GDM1 (cell line): Measurements from ENCODE around the gene ITIH2.
"Not testable (repeated sequence)": the region's sequence is repeated elsewhere in the genome, so short reads cannot be mapped to it uniquely, and the experiment has no call there.

Experiments
- DNase-seq: peaks from one replicate; lab custom pipeline; 2025; lab: John Stamatoyannopoulos, UW

The ITIH2 gene

GRCh38 chr10:7703140-7703539 is at the start of gene ITIH2:
TSS of gene ITIH2 (plus strand) at chr10:7703316. CDS start at chr10:7703435, 119 bp downstream.
- no peak for DNase-seq

- DNase-seq, result not testable (repeated sequence)
Observed at GRCh38 chr10:7657079-7657478, 46.0 kb upstream of the ITIH2 start.

GRCh38 chr10:7657552-7657951 is 45.6 kb upstream of the ITIH2 start:
- DNase-seq, result no peak

- no peak for DNase-seq
Observed at GRCh38 chr10:7659560-7659959, 43.6 kb upstream of the ITIH2 start.

GRCh38 chr10:7662522-7662921 is 40.6 kb upstream of the ITIH2 start:
- DNase-seq, result no peak

- no peak for DNase-seq
Observed at GRCh38 chr10:7664707-7665106, 38.4 kb upstream of the ITIH2 start.

- no peak for DNase-seq
Observed at GRCh38 chr10:7665767-7666166, 37.3 kb upstream of the ITIH2 start.

- DNase-seq, result no peak
Observed at GRCh38 chr10:7666253-7667023, 36.7 kb upstream of the ITIH2 start, which contains the start of gene ITIH5. TSS of gene ITIH5 (minus strand) at chr10:7666966. CDS start at chr10:7666892, 74 bp downstream.

- DNase-seq, result no peak
Observed at GRCh38 chr10:7667262-7668141, 35.6 kb upstream of the ITIH2 start.

GRCh38 chr10:7670157-7670556 is 33.0 kb upstream of the ITIH2 start:
- DNase-seq, result no peak

- DNase-seq, result no peak
Observed at GRCh38 chr10:7672341-7673134, 30.6 kb upstream of the ITIH2 start.

GRCh38 chr10:7679256-7679655 is 23.9 kb upstream of the ITIH2 start:
- DNase-seq, result no peak

GRCh38 chr10:7680078-7680477 is 23.0 kb upstream of the ITIH2 start:
- DNase-seq, result not testable (repeated sequence)

GRCh38 chr10:7686351-7687171 is 16.6 kb upstream of the ITIH2 start:
- no peak for DNase-seq

GRCh38 chr10:7687228-7687907 is 15.7 kb upstream of the ITIH2 start:
- peak; percentile 75 for DNase-seq

GRCh38 chr10:7689591-7689990 is 13.5 kb upstream of the ITIH2 start:
- DNase-seq, result no peak

GRCh38 chr10:7690885-7691597 is 12.1 kb upstream of the ITIH2 start:
- DNase-seq, result not testable (repeated sequence)

- DNase-seq, result not testable (repeated sequence)
Observed at GRCh38 chr10:7692368-7692767, 10.7 kb upstream of the ITIH2 start.

- not testable (repeated sequence) for DNase-seq
Observed at GRCh38 chr10:7693194-7693593, 9.9 kb upstream of the ITIH2 start.

- DNase-seq, result no peak
Observed at GRCh38 chr10:7696545-7696944, 6.6 kb upstream of the ITIH2 start.
